ENCODE data around the gene ARID1B. TPM values are rescaled to one million over a fixed set of nuclear protein-coding genes. Genes with fewer than 3 reads are reported as not detected.

Gene ARID1B
- total and polyA plus RNA-seq, 8 donors, result 16.2 to 68.0 (median 42.5) TPM

DNA sequence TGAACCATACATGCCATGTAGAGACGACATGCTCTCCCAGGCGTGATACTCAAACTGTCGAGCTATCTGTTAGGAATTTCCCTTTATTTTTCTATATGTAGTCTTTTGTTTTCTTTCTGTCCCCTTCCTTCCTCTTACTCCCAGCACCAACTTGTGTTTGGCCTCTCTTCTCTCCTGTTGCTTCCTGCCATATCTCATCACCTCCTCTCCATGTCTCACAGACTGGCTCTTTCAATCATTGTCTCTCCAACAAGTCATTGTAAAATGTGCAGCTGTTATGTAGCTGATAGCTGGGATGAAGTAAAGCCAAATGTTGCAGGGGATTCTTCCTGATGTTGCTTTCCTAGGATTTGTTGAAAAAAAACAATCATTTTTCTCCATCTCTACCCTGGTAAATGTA, 311.7 kb downstream of the ARID1B start:
- intact Hi-C loops (cut with DNase I), result no loop called here
- FAIRE-seq, result no peak
- Histone ChIP-seq H3K36me3 (no peaks in the 10 kb centered on the region), H3K9me3 (no peaks in the 10 kb centered on the region), H3K4me3 (no peak overlapping the region), H3K27ac (no peak overlapping the region), H3K27me3 (no peaks in the 10 kb centered on the region), H3K4me1 (peaks cover 0 to 9% (median 7%) of the 10 kb centered on the region in 3 donors)
- TF ChIP-seq, protein P1, sequence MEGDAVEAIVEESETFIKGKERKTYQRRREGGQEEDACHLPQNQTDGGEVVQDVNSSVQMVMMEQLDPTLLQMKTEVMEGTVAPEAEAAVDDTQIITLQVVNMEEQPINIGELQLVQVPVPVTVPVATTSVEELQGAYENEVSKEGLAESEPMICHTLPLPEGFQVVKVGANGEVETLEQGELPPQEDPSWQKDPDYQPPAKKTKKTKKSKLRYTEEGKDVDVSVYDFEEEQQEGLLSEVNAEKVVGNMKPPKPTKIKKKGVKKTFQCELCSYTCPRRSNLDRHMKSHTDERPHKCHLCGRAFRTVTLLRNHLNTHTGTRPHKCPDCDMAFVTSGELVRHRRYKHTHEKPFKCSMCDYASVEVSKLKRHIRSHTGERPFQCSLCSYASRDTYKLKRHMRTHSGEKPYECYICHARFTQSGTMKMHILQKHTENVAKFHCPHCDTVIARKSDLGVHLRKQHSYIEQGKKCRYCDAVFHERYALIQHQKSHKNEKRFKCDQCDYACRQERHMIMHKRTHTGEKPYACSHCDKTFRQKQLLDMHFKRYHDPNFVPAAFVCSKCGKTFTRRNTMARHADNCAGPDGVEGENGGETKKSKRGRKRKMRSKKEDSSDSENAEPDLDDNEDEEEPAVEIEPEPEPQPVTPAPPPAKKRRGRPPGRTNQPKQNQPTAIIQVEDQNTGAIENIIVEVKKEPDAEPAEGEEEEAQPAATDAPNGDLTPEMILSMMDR (IDR thresholded peaks at IDR 0.05), result no peak
- DNase-seq, result no peak
- WGBS, 2 donors, result 93 to 94% methylated on average over 3 of the region's 3 CpGs
- no peak for ATAC-seq

DNA sequence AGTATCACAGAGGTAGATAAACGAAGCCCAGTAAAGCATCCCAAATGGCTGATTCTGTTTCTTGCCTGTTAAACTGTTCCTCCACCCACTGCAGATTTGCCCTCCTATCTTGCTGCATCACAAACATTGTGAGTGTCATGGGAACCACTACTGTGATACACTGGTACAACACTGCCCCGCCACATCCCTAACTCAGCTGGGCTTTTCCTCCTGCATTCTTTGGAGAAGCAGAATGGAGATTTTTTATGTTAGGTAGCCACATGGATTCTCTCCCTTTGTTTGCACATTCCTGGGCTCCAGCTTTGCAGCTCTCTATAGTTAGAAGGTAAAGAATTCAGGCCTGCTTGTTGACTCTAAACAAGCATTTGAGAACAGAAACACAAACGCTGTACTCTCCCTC, 312.1 kb downstream of the ARID1B start:
- DNase-seq (no peak), FAIRE-seq (no peak), ATAC-seq (no peak)
- intact Hi-C loops (cut with DNase I), result no loop called here
- no peaks in the 10 kb centered on the region for H3K9me3 ChIP-seq
- no peaks in the 10 kb centered on the region for H3K36me3 ChIP-seq
- H3K4me1 ChIP-seq, result peaks cover 0 to 12% (median 10%) of the 10 kb centered on the region in 3 donors
- no peak overlapping the region for H3K27ac ChIP-seq
- no peak overlapping the region for H3K4me3 ChIP-seq
- TF ChIP-seq, protein P1 (IDR thresholded peaks at IDR 0.05), result no peak
- no peaks in the 10 kb centered on the region for H3K27me3 ChIP-seq
- 75 to 82% methylated on average over 3 of the region's 3 CpGs for WGBS, 2 donors

DNA sequence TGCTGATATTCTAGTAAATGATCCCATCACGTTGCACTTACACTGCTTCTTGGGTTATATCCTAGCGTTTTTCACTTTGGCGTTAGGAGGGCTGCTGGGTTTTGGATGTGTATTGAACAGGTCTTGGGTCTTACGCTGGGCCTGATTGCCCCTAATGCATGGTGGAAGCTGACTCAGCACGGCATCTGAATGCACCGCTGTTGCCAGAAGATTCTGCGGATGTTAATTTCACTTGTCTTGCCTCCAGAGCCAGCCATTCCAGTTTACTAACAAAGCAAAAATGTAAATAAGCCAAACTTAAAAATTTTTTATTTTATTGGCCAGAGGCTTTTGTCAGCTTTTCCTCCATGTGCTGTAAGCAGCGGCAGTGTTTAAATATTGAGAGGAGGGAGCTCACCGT, 312.7 kb downstream of the ARID1B start:
- DNase-seq (no peak), ATAC-seq (no peak), FAIRE-seq (no peak)
- intact Hi-C loops (cut with DNase I), result no loop called here
- Histone ChIP-seq H3K27me3 (no peaks in the 10 kb centered on the region), H3K4me3 (no peak overlapping the region), H3K36me3 (no peaks in the 10 kb centered on the region), H3K27ac (no peak overlapping the region), H3K9me3 (no peaks in the 10 kb centered on the region), H3K4me1 (peaks cover 1 to 12% (median 11%) of the 10 kb centered on the region in 3 donors)
- WGBS, 2 donors, result 74 to 82% methylated on average over 9 of the region's 9 CpGs
- TF ChIP-seq, protein P1 (IDR thresholded peaks at IDR 0.05), result no peak

DNA sequence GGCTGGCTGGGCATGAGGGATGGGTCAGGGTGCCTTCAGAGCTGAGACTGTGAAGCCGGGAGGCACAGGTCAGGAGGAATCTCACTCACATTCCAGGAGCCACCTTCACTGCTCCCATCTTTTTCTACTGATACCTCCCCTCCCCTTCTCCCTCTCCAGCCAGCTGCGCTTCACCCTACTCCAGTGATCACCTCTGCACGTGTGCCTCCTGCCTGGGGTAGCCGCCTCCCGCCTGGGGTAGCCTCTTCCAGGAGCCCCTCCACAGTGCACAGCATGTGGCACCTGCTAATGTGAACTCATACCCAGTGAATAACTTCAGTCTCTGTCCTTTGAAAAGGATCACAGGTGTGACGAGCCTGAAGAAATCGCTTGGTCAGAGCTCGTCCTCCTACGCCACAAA, 313.6 kb downstream of the ARID1B start:
- WGBS, 2 donors, result 95 to 97% methylated on average over 9 of the region's 9 CpGs
- TF ChIP-seq, protein P1 (IDR thresholded peaks at IDR 0.05), result no peak
- no peak for FAIRE-seq
- Histone ChIP-seq H3K9me3 (no peaks in the 10 kb centered on the region), H3K36me3 (no peaks in the 10 kb centered on the region), H3K4me3 (no peak overlapping the region), H3K27me3 (no peaks in the 10 kb centered on the region), H3K27ac (no peak overlapping the region), H3K4me1 (peaks cover 4 to 20% (median 19%) of the 10 kb centered on the region in 3 donors)
- DNase-seq, result no peak
- intact Hi-C loops (cut with DNase I), result no loop called here
- no peak for ATAC-seq

DNA sequence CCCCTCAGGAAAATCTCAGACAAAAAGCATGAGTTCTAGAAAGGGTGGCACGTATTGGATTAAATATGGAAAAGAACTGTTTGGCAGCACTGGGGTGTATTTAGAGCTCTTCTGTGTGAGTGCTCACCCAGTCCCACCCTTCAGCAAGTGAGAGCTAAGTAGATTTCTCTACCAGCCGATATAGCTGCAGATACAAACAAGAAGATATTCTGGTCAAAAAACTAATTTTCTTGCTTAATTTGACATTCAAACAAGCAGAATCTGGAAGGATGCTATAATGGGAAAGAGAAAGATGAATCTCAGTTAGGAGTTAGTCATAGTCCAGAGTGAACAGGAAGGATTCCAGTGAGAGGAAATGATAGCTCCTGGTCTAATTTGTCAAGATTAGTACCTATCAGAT, 314.1 kb downstream of the ARID1B start:
- no peaks in the 10 kb centered on the region for H3K27me3 ChIP-seq
- FAIRE-seq (no peak), ATAC-seq (no peak), DNase-seq (no peak)
- H3K36me3 ChIP-seq, result no peaks in the 10 kb centered on the region
- no peak overlapping the region for H3K4me3 ChIP-seq
- H3K4me1 ChIP-seq, result peaks cover 9 to 25% (median 24%) of the 10 kb centered on the region in 3 donors
- no peaks in the 10 kb centered on the region for H3K9me3 ChIP-seq
- TF ChIP-seq, protein P1 (IDR thresholded peaks at IDR 0.05), result no peak
- 90 to 96% methylated on average over 2 of the region's 2 CpGs for WGBS, 2 donors
- no peak overlapping the region for H3K27ac ChIP-seq
- intact Hi-C loops (cut with DNase I), result no loop called here

Measured in pancreas (tissue), 10 donors.